K562 (cell line): Measurements from ENCODE around the gene MAGIX. TPM values are rescaled to one million over a fixed set of nuclear protein-coding genes. Genes with fewer than 3 reads are reported as not detected.

Experiments used
- CBX2 ChIP-seq: fragments of 200-600 bp; sonication (generic); IDR thresholded peaks from one replicate; pipeline ENCODE4 v1.6.1; 2012; ENCODE audit warnings: mild to moderate bottlenecking, low read length, inconsistent platforms; ENCODE audit not compliant: insufficient read depth, poor library complexity, severe bottlenecking
- ELF1 ChIP-seq: fragments of 200-800 bp; sonication (Bioruptor generic); IDR thresholded peaks from 2 replicates; pipeline ENCODE4 v1.6.1; 2016; ENCODE audit warnings: missing genetic modification characterization, missing compliant biosample characterization
- ETV6 ChIP-seq, 3 experiments: fragments of 150-350 bp in 1 of 3; sonication (generic) in 1 of 3; formaldehyde crosslinking in 1 of 3; IDR thresholded peaks; 2 replicates each; pipeline versions ENCODE4 v1.6.1 to v1.8.0; 2014 to 2022; ENCODE audit warnings: borderline replicate concordance in 2 of 3, low read depth in 2 of 3, antibody characterized with exemption in 1 of 3, low read length in 1 of 3, mild to moderate bottlenecking in 1 of 3, missing genetic modification reagents in 1 of 3
- HNRNPUL1 ChIP-seq: fragments of 200-400 bp; formaldehyde crosslinking; IDR thresholded peaks from 2 replicates; pipeline ENCODE4 v1.6.1; 2017; ENCODE audit warnings: low read length
- KLF13 ChIP-seq: fragments of 450-650 bp; IDR thresholded peaks from 2 replicates; pipeline ENCODE4 v1.6.1; 2016; ENCODE audit warnings: missing genetic modification characterization, low read depth, mild to moderate bottlenecking, missing compliant biosample characterization, moderate library complexity, borderline replicate concordance
- MTA2 ChIP-seq: fragments of 450-650 bp; IDR thresholded peaks from 2 replicates; pipeline ENCODE4 v1.6.1; 2016; ENCODE audit warnings: low read depth
- RFX5 ChIP-seq: IDR thresholded peaks from 2 replicates; pipeline ENCODE4 v1.6.1; 2011; ENCODE audit warnings: low read depth, mild to moderate bottlenecking, improper control_type of control experiment, low read length
- TGIF2 ChIP-seq: sonication (generic); formaldehyde crosslinking; IDR thresholded peaks from 2 replicates; pipeline ENCODE4 v1.8.1; 2022; ENCODE audit warnings: mild to moderate bottlenecking, missing genetic modification reagents, moderate library complexity
- TRIM28 ChIP-seq: fragments of 450-650 bp; IDR thresholded peaks from 2 replicates; pipeline ENCODE4 v1.6.1; 2017
- WHSC1 ChIP-seq: IDR thresholded peaks from one replicate; pipeline ENCODE4 v1.6.1; 2012; ENCODE audit warnings: low read length, control low read depth, inconsistent platforms
- ZNF175 ChIP-seq: fragments of 200-800 bp; sonication (Bioruptor generic); IDR thresholded peaks from 2 replicates; pipeline ENCODE4 v1.6.1; 2016; ENCODE audit warnings: low read depth, mild to moderate bottlenecking, missing genetic modification characterization, missing compliant biosample characterization
- ZNF696 ChIP-seq: fragments of 250-450 bp; sonication (Bioruptor Pico); conservative IDR thresholded peaks from 2 replicates; pipeline ENCODE4 v1.4.0; 2020; ENCODE audit warnings: mild to moderate bottlenecking, moderate library complexity
- ZNF778 ChIP-seq: fragments of 450-650 bp; formaldehyde crosslinking; IDR thresholded peaks from 2 replicates; pipeline ENCODE4 v1.4.0; 2020; ENCODE audit warnings: mild to moderate bottlenecking, moderate library complexity
- polyA plus RNA-seq, 8 experiments: library from polyadenylated mRNA; depleted of rRNA in 4 of 8; stranded (reverse) in 5 of 8; unstranded in 3 of 8; fragments of >200 nt; fragmentation: Nextera tagmentation in 2 of 8; fragmentation: Illumina TruSeq in 1 of 8; extraction: Ambion mirVana in 2 of 8; extraction: Trizol in 1 of 8; gene quantifications; 2 replicates each; pipeline versions ENCODE4 v1.2.1 to v1.2.3, GENCODE V29; 2011 to 2014; ENCODE audit warnings: inconsistent platforms in 1 of 8, missing spikeins in 1 of 8
- total RNA-seq, 7 experiments: library from RNA; depleted of rRNA in 6 of 7; stranded (reverse); fragments of >200 nt in 6 of 7; fragmentation: Illumina TruSeq in 2 of 7; extraction: Trizol in 2 of 7; gene quantifications; 2 replicates each; pipeline versions ENCODE4 v1.2.1 to v1.2.3, GENCODE V29; 2011 to 2021; ENCODE audit warnings: low replicate concordance in 1 of 7
- TF ChIP-seq, protein P1 (sequence below): fragments of 450-650 bp; IDR thresholded peaks from 2 replicates; pipeline ENCODE4 v1.6.1; 2016
- TF ChIP-seq, protein P2 (sequence below): IDR thresholded peaks from 3 replicates; pipeline ENCODE4 v1.6.1; 2011; ENCODE audit warnings: borderline replicate concordance, mild to moderate bottlenecking; ENCODE audit not compliant: insufficient read length, insufficient read depth
- TF ChIP-seq, protein P3 (sequence below): fragments of 150-350 bp; IDR thresholded peaks from 2 replicates; pipeline ENCODE4 v1.6.1; 2014; ENCODE audit warnings: low read depth, mild to moderate bottlenecking, low read length, borderline replicate concordance
- TF ChIP-seq, protein P4 (sequence below): IDR thresholded peaks from 2 replicates; pipeline ENCODE4 v1.6.1; 2011; ENCODE audit not compliant: insufficient read length; ENCODE audit errors: extremely low read depth
- TF ChIP-seq, protein P5 (sequence below): fragments of 200-800 bp; sonication (Bioruptor generic); IDR thresholded peaks from 2 replicates; pipeline ENCODE4 v1.6.1; 2017; ENCODE audit warnings: missing genetic modification characterization, missing compliant biosample characterization

Gene MAGIX
- total and polyA plus RNA-seq, 9 of the 15 experiments (the other 6 are each of a cell fraction or from before 2014, with no cell fraction given), result 0.08 to 3.5 (median 0.47) TPM

DNA sequence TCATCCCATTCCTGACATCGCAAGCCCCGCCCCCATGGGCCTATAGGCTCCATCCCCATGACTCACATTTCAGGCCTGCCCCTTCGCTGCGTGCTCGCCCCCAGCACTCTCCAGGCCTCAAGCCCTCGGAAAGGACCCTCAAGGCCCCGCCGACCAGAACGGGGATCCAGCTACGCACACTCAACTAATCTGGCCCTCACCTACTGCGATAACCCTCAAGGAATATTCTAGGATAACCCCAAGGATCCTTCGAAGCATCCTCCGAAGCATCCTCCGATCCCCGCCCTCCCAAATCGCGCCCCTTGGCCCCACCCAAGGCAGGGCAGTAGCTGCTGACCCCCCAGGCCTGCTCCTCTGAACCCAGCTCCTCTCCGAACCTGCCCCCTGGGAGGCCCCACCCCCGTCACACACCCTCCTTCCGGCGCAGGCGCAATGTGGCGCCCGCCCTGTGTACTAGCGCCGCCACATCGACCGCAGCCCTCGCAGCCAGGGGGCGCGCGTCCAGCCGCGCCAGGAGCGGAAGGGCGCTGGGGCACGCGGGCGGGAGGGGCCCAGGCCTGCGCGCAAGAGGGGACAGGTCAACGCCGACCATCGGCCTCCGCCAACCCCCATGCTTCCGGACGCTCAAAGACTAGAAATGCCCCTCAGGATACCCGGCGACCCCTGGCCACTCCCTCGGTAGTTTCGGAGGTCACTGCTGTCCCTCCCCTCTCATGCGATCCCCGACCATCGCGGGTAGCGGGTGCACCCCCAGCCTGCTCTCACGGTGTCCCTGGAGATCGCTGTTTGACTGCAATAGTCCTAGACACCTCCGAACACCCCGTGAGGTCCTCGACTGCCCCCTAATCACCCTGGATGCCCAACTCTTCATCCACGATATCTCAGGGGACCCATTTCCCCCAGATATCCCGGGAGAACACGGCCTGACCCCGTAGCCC is 6.4 kb upstream of the MAGIX start (continued):
- no peak for TF ChIP-seq ZNF696 (CRISPR knock-in tag)
- TF ChIP-seq TGIF2 (CRISPR knock-in tag), result no peak
- TF ChIP-seq MTA2, result no peak
- peak; percentile 63; the same call in 1 of the 2 replicates for TF ChIP-seq ELF1 (tag)
- no peak for TF ChIP-seq RFX5
- TF ChIP-seq KLF13 (tag), result no peak
- TF ChIP-seq WHSC1, result no peak
- no peak for TF ChIP-seq TRIM28
- TF ChIP-seq, protein P1, sequence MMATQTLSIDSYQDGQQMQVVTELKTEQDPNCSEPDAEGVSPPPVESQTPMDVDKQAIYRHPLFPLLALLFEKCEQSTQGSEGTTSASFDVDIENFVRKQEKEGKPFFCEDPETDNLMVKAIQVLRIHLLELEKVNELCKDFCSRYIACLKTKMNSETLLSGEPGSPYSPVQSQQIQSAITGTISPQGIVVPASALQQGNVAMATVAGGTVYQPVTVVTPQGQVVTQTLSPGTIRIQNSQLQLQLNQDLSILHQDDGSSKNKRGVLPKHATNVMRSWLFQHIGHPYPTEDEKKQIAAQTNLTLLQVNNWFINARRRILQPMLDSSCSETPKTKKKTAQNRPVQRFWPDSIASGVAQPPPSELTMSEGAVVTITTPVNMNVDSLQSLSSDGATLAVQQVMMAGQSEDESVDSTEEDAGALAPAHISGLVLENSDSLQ, result peak; percentile 55; the same call in 1 of the 2 replicates
- TF ChIP-seq, protein P2, sequence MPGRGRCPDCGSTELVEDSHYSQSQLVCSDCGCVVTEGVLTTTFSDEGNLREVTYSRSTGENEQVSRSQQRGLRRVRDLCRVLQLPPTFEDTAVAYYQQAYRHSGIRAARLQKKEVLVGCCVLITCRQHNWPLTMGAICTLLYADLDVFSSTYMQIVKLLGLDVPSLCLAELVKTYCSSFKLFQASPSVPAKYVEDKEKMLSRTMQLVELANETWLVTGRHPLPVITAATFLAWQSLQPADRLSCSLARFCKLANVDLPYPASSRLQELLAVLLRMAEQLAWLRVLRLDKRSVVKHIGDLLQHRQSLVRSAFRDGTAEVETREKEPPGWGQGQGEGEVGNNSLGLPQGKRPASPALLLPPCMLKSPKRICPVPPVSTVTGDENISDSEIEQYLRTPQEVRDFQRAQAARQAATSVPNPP, result no peak
- TF ChIP-seq, protein P3, sequence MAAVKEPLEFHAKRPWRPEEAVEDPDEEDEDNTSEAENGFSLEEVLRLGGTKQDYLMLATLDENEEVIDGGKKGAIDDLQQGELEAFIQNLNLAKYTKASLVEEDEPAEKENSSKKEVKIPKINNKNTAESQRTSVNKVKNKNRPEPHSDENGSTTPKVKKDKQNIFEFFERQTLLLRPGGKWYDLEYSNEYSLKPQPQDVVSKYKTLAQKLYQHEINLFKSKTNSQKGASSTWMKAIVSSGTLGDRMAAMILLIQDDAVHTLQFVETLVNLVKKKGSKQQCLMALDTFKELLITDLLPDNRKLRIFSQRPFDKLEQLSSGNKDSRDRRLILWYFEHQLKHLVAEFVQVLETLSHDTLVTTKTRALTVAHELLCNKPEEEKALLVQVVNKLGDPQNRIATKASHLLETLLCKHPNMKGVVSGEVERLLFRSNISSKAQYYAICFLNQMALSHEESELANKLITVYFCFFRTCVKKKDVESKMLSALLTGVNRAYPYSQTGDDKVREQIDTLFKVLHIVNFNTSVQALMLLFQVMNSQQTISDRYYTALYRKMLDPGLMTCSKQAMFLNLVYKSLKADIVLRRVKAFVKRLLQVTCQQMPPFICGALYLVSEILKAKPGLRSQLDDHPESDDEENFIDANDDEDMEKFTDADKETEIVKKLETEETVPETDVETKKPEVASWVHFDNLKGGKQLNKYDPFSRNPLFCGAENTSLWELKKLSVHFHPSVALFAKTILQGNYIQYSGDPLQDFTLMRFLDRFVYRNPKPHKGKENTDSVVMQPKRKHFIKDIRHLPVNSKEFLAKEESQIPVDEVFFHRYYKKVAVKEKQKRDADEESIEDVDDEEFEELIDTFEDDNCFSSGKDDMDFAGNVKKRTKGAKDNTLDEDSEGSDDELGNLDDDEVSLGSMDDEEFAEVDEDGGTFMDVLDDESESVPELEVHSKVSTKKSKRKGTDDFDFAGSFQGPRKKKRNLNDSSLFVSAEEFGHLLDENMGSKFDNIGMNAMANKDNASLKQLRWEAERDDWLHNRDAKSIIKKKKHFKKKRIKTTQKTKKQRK, result no peak
- TF ChIP-seq, protein P4, sequence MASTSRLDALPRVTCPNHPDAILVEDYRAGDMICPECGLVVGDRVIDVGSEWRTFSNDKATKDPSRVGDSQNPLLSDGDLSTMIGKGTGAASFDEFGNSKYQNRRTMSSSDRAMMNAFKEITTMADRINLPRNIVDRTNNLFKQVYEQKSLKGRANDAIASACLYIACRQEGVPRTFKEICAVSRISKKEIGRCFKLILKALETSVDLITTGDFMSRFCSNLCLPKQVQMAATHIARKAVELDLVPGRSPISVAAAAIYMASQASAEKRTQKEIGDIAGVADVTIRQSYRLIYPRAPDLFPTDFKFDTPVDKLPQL, result no peak
- TF ChIP-seq ZNF778, result no peak
- 0 out of 2 replicates have a peak, but pooled peaks have one; percentile 32 for TF ChIP-seq ZNF175 (CRISPR knock-in tag)
- TF ChIP-seq ETV6 (IDR thresholded peaks at IDR 0.05; ENCODE audit: borderline replicate concordance in 1 of 2, low read depth in 2 of 2, low read length in 1 of 2), result no peak
- TF ChIP-seq ETV6 (CRISPR knock-in tag; IDR thresholded peaks at IDR 0.05; ENCODE audit: borderline replicate concordance), result peak; percentile 81; the same call in 1 of the 2 replicates
- TF ChIP-seq, protein P5, sequence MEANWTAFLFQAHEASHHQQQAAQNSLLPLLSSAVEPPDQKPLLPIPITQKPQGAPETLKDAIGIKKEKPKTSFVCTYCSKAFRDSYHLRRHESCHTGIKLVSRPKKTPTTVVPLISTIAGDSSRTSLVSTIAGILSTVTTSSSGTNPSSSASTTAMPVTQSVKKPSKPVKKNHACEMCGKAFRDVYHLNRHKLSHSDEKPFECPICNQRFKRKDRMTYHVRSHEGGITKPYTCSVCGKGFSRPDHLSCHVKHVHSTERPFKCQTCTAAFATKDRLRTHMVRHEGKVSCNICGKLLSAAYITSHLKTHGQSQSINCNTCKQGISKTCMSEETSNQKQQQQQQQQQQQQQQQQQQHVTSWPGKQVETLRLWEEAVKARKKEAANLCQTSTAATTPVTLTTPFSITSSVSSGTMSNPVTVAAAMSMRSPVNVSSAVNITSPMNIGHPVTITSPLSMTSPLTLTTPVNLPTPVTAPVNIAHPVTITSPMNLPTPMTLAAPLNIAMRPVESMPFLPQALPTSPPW (CRISPR knock-in tag), result peak; percentile 90
- no peak for TF ChIP-seq HNRNPUL1
- no peak for TF ChIP-seq CBX2
